ENCODE measurements around the gene ZNF672.
A peak's percentile ranks its signal among the peaks of the same experiment; 100 is the strongest.
"Not testable (repeated sequence)": the region's sequence is repeated elsewhere in the genome, so short reads cannot be mapped to it uniquely, and the experiment has no call there.

The ZNF672 gene

GRCh38 chr1:248861616-248862015 lies 23.6 kb downstream of the ZNF672 start:
- no peaks in the 10 kb centered on the region for H3K27me3 ChIP-seq (replicated peaks; ENCODE audit: control insufficient read depth, insufficient read depth, low read length, poor library complexity, severe bottlenecking)
- DNase-seq = no peak
- no peaks in the 10 kb centered on the region for H3K36me3 ChIP-seq (ENCODE audit: control insufficient read depth, insufficient read depth, low read length)
- peak overlapping the region; percentile 3 for H3K4me3 ChIP-seq (ENCODE audit: insufficient read depth, low read depth, low read length, poor library complexity, severe bottlenecking)
- H3K27ac ChIP-seq (ENCODE audit: insufficient read depth, low read length, poor library complexity, severe bottlenecking) = no peak overlapping the region
- peaks cover 31% of the 10 kb centered on the region for H3K4me1 ChIP-seq (ENCODE audit: control insufficient read depth, insufficient read depth, low read length, poor library complexity, severe bottlenecking)
- H3K9me3 ChIP-seq (ENCODE audit: control insufficient read depth, low read length) = no peaks in the 10 kb centered on the region

DNA sequence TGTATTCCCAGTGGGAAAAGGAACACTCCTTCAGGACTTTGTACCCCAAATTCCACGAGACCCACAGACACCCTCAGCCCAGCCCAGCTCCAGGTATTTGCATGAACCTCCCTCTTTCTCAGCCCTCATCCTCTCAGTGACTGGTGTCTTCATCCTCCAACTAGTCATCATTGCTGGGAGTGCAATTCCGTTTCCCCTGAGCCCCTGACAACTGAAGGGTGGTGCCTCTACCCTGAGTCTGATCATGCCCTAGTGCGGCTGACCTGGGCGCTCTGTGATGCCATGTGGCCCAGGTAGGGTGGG lies 24.6 kb downstream of the ZNF672 start:
- Histone ChIP-seq H3K36me3 (ENCODE audit: control insufficient read depth, insufficient read depth, low read length) (no peaks in the 10 kb centered on the region), H3K9me3 (ENCODE audit: control insufficient read depth, low read length) (no peaks in the 10 kb centered on the region), H3K27me3 (replicated peaks; ENCODE audit: control insufficient read depth, insufficient read depth, low read length, poor library complexity, severe bottlenecking) (no peaks in the 10 kb centered on the region), H3K4me1 (ENCODE audit: control insufficient read depth, insufficient read depth, low read length, poor library complexity, severe bottlenecking) (peaks cover 24% of the 10 kb centered on the region), H3K4me3 (ENCODE audit: insufficient read depth, low read depth, low read length, poor library complexity, severe bottlenecking) (peak overlapping the region; percentile 65), H3K27ac (ENCODE audit: insufficient read depth, low read length, poor library complexity, severe bottlenecking) (peak overlapping the region; percentile 66)
- DNase-seq = no peak

GRCh38 chr1:248862998-248863881 lies 25.2 kb downstream of the ZNF672 start:
- Histone ChIP-seq H3K27me3 (replicated peaks; ENCODE audit: control insufficient read depth, insufficient read depth, low read length, poor library complexity, severe bottlenecking) (no peaks in the 10 kb centered on the region), H3K4me1 (ENCODE audit: control insufficient read depth, insufficient read depth, low read length, poor library complexity, severe bottlenecking) (peaks cover 18% of the 10 kb centered on the region), H3K27ac (ENCODE audit: insufficient read depth, low read length, poor library complexity, severe bottlenecking) (peak overlapping the region; percentile 66), H3K9me3 (ENCODE audit: control insufficient read depth, low read length) (no peaks in the 10 kb centered on the region), H3K4me3 (ENCODE audit: insufficient read depth, low read depth, low read length, poor library complexity, severe bottlenecking) (peak overlapping the region; percentile 65), H3K36me3 (ENCODE audit: control insufficient read depth, insufficient read depth, low read length) (no peaks in the 10 kb centered on the region)
- DNase-seq = peak; percentile 70 to 77 (median 71)

DNA sequence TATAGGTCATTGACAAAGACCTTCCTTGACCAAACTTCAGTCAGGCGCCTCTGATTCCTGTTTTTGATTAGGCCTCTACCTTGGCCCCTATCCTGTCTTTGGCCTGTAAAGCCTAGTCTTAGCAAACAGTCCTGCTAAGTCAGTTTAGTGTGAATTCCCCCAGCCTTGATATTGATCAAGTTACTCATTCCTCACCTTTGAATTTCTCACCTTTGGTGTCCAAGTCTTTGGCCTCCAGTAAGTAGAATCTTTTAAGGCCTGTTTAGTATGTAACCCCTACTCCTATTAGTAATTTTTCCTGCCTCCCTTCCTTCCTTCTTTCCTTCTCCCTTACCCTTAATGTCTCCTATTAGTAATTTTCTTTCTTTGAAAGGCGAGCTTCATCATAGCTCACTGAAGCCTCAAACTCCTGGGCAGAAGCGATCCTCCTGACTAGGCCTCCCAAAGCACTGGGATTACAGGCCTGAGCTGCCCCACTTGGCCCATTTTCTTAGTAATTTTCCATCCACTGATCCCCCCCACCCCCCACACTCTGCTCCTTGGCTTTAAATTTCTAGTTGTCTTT lies 33.9 kb downstream of the ZNF672 start:
- Histone ChIP-seq H3K27me3 (replicated peaks; ENCODE audit: control insufficient read depth, insufficient read depth, low read length, poor library complexity, severe bottlenecking) (no peaks in the 10 kb centered on the region), H3K4me3 (ENCODE audit: insufficient read depth, low read depth, low read length, poor library complexity, severe bottlenecking) (no peak overlapping the region), H3K4me1 (ENCODE audit: control insufficient read depth, insufficient read depth, low read length, poor library complexity, severe bottlenecking) (no peaks in the 10 kb centered on the region), H3K27ac (ENCODE audit: insufficient read depth, low read length, poor library complexity, severe bottlenecking) (no peak overlapping the region), H3K36me3 (ENCODE audit: control insufficient read depth, insufficient read depth, low read length) (no peaks in the 10 kb centered on the region), H3K9me3 (ENCODE audit: control insufficient read depth, low read length) (no peaks in the 10 kb centered on the region)
- no peak for DNase-seq

GRCh38 chr1:248872752-248873408 lies 34.9 kb downstream of the ZNF672 start:
- DNase-seq = peak in 2 of 3 donors; percentile 15 to 38
- no peaks in the 10 kb centered on the region for H3K36me3 ChIP-seq (ENCODE audit: control insufficient read depth, insufficient read depth, low read length)
- H3K27ac ChIP-seq (ENCODE audit: insufficient read depth, low read length, poor library complexity, severe bottlenecking) = peak overlapping the region; percentile 78
- no peaks in the 10 kb centered on the region for H3K9me3 ChIP-seq (ENCODE audit: control insufficient read depth, low read length)
- no peaks in the 10 kb centered on the region for H3K4me1 ChIP-seq (ENCODE audit: control insufficient read depth, insufficient read depth, low read length, poor library complexity, severe bottlenecking)
- no peaks in the 10 kb centered on the region for H3K27me3 ChIP-seq (replicated peaks; ENCODE audit: control insufficient read depth, insufficient read depth, low read length, poor library complexity, severe bottlenecking)
- H3K4me3 ChIP-seq (ENCODE audit: insufficient read depth, low read depth, low read length, poor library complexity, severe bottlenecking) = peak overlapping the region; percentile 94

GRCh38 chr1:248873409-248873992 lies 35.5 kb downstream of the ZNF672 start:
- Histone ChIP-seq H3K4me3 (ENCODE audit: insufficient read depth, low read depth, low read length, poor library complexity, severe bottlenecking) (peak overlapping the region; percentile 94), H3K4me1 (ENCODE audit: control insufficient read depth, insufficient read depth, low read length, poor library complexity, severe bottlenecking) (no peaks in the 10 kb centered on the region), H3K27me3 (replicated peaks; ENCODE audit: control insufficient read depth, insufficient read depth, low read length, poor library complexity, severe bottlenecking) (no peaks in the 10 kb centered on the region), H3K9me3 (ENCODE audit: control insufficient read depth, low read length) (no peaks in the 10 kb centered on the region), H3K36me3 (ENCODE audit: control insufficient read depth, insufficient read depth, low read length) (no peaks in the 10 kb centered on the region), H3K27ac (ENCODE audit: insufficient read depth, low read length, poor library complexity, severe bottlenecking) (peak overlapping the region; percentile 78)
- DNase-seq = peak; percentile 79 to 93 (median 86)

GRCh38 chr1:248873993-248874533 lies 36.0 kb downstream of the ZNF672 start:
- Histone ChIP-seq H3K4me1 (ENCODE audit: control insufficient read depth, insufficient read depth, low read length, poor library complexity, severe bottlenecking) (no peaks in the 10 kb centered on the region), H3K9me3 (ENCODE audit: control insufficient read depth, low read length) (no peaks in the 10 kb centered on the region), H3K27me3 (replicated peaks; ENCODE audit: control insufficient read depth, insufficient read depth, low read length, poor library complexity, severe bottlenecking) (no peaks in the 10 kb centered on the region), H3K4me3 (ENCODE audit: insufficient read depth, low read depth, low read length, poor library complexity, severe bottlenecking) (peak overlapping the region; percentile 94), H3K36me3 (ENCODE audit: control insufficient read depth, insufficient read depth, low read length) (no peaks in the 10 kb centered on the region), H3K27ac (ENCODE audit: insufficient read depth, low read length, poor library complexity, severe bottlenecking) (peak overlapping the region; percentile 78)
- peak; percentile 73 to 77 (median 74) for DNase-seq

DNA sequence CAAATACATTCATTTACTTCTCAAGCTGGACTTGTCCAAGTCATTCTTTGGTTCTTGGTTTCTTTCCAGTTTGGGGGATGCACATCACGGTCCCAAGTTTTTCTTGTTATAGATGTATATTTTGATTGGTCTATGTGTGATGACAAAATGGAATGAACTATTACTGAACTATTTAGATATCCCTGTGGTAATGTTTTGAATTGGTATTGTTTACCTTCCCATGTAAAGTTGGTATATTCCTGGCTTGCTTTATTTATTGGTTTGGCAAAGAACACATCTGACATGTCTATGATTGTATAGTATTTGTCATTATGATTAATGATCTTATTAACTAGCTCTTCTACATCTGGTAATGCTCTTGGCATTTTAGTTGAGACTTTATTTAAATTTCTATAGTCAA lies 43.2 kb downstream of the ZNF672 start:
- DNase-seq = no peak
- Histone ChIP-seq H3K4me3 (ENCODE audit: insufficient read depth, low read depth, low read length, poor library complexity, severe bottlenecking) (no peak overlapping the region), H3K27me3 (replicated peaks; ENCODE audit: control insufficient read depth, insufficient read depth, low read length, poor library complexity, severe bottlenecking) (no peaks in the 10 kb centered on the region), H3K36me3 (ENCODE audit: control insufficient read depth, insufficient read depth, low read length) (no peaks in the 10 kb centered on the region), H3K9me3 (ENCODE audit: control insufficient read depth, low read length) (no peaks in the 10 kb centered on the region), H3K27ac (ENCODE audit: insufficient read depth, low read length, poor library complexity, severe bottlenecking) (no peak overlapping the region), H3K4me1 (ENCODE audit: control insufficient read depth, insufficient read depth, low read length, poor library complexity, severe bottlenecking) (no peaks in the 10 kb centered on the region)

- not testable (repeated sequence) for H3K27ac ChIP-seq (ENCODE audit: insufficient read depth, low read length, poor library complexity, severe bottlenecking); DNase-seq; H3K9me3 ChIP-seq (ENCODE audit: control insufficient read depth, low read length); H3K27me3 ChIP-seq (replicated peaks; ENCODE audit: control insufficient read depth, insufficient read depth, low read length, poor library complexity, severe bottlenecking); H3K4me3 ChIP-seq (ENCODE audit: insufficient read depth, low read depth, low read length, poor library complexity, severe bottlenecking); H3K4me1 ChIP-seq (ENCODE audit: control insufficient read depth, insufficient read depth, low read length, poor library complexity, severe bottlenecking); H3K36me3 ChIP-seq (ENCODE audit: control insufficient read depth, insufficient read depth, low read length)
Observed at GRCh38 chr1:248882427-248882826, 44.4 kb downstream of the ZNF672 start.

All from effector memory CD4-positive, alpha-beta T cell (primary cell).